Ovary (tissue), 3 donors: ENCODE data around the gene GNG7.

Experiments used
- EP300 ChIP-seq: sonication (generic); formaldehyde crosslinking; IDR thresholded peaks from one replicate; pipeline ENCODE4 v1.6.1; 2017; ENCODE audit warnings: antibody characterized with exemption
- POLR2A ChIP-seq: fragments of 450-650 bp; IDR thresholded peaks from one replicate; pipeline ENCODE4 v1.6.1; 2017; ENCODE audit warnings: antibody characterized with exemption, mild to moderate bottlenecking, moderate library complexity
- TF ChIP-seq, protein P1 (sequence below), 3 donors: fragments of 450-650 bp in 2 of 3; fragments of 200-600 bp in 1 of 3; IDR thresholded peaks; one replicate each; pipeline versions ENCODE4 v1.5.1 to v1.8.0; 2016 to 2022; ENCODE audit warnings: antibody characterized with exemption in 3 of 3, mild to moderate bottlenecking in 1 of 3
- donor health status: DM: no; HTN: no; CAD: no.

DNA sequence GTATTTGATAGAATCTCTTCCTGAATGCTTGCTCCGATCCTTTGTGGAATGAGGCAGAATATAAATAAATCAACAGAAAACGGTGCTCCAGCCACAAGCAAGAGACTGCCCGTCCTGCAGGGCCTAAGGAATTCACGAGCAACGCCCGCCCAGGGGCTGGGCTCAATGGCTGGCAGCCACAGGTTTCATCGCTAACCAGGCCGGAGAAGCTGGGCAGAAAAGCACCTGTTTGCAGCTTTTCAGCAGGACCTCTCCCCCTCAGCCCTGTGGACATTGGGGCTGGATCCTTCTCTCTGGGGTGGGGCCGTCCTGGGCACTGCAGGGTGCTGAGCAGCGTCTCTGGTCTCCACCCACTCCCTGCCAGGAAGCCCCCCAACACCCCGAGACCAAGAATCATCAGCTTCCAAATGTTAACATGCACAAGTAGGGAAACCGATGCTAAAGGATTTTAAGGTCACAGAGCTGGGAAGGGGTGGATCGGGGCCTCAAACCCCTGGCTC, 124.1 kb downstream of the GNG7 start:
- TF ChIP-seq EP300 (no peak), POLR2A (no peak)
- TF ChIP-seq, protein P1, sequence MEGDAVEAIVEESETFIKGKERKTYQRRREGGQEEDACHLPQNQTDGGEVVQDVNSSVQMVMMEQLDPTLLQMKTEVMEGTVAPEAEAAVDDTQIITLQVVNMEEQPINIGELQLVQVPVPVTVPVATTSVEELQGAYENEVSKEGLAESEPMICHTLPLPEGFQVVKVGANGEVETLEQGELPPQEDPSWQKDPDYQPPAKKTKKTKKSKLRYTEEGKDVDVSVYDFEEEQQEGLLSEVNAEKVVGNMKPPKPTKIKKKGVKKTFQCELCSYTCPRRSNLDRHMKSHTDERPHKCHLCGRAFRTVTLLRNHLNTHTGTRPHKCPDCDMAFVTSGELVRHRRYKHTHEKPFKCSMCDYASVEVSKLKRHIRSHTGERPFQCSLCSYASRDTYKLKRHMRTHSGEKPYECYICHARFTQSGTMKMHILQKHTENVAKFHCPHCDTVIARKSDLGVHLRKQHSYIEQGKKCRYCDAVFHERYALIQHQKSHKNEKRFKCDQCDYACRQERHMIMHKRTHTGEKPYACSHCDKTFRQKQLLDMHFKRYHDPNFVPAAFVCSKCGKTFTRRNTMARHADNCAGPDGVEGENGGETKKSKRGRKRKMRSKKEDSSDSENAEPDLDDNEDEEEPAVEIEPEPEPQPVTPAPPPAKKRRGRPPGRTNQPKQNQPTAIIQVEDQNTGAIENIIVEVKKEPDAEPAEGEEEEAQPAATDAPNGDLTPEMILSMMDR (IDR thresholded peaks at IDR 0.05), result no peak
